Colonic mucosa (tissue), 4 donors: ENCODE data around the gene BTBD10. TPM values are rescaled to one million over a fixed set of nuclear protein-coding genes. Genes with fewer than 3 reads are reported as not detected.

ENCODE experiments used
- DNase-seq: peaks from one replicate; pipeline ENCODE4 v3.0.0-alpha.2; 2020
- H3K27ac ChIP-seq: fragments of 200-600 bp; one replicate; pipeline ENCODE4 v1.8.0; 2021
- H3K27me3 ChIP-seq: fragments of 200-600 bp; one replicate; pipeline ENCODE4 v1.8.0; 2021
- H3K36me3 ChIP-seq: fragments of 200-600 bp; one replicate; pipeline ENCODE4 v1.8.0; 2021
- H3K4me1 ChIP-seq: fragments of 200-600 bp; one replicate; pipeline ENCODE4 v1.8.0; 2021; ENCODE audit warnings: mild to moderate bottlenecking
- H3K4me3 ChIP-seq: fragments of 200-600 bp; one replicate; pipeline ENCODE4 v1.8.0; 2021
- H3K9ac ChIP-seq, 2 donors: one replicate each; pipeline ENCODE4 v1.7.0; 2013; ENCODE audit warnings: control low read depth in 2 of 2, low read depth in 2 of 2, low read length in 2 of 2
- H3K9me3 ChIP-seq: fragments of 200-600 bp; one replicate; pipeline ENCODE4 v1.8.0; 2021
- intact Hi-C: fragments of 100-400 bp; cut with DNase I; formaldehyde crosslinking; loops from one replicate; pipeline ENCODE4 v1.14.1; 2022
- total RNA-seq, 2 donors: library from RNA; stranded (reverse); fragmentation: NEBNext Ultra II Directional in 1 of 2; extraction: Animal tissue kit (Norgen Biotek cat#: 25700) in 1 of 2; gene quantifications; one replicate each; pipeline ENCODE4 v1.2.1, GENCODE V29; 2021
- TF ChIP-seq, protein P1 (sequence below): fragments of 200-600 bp; IDR thresholded peaks from one replicate; pipeline ENCODE4 v1.8.0; 2022; ENCODE audit warnings: antibody characterized with exemption, mild to moderate bottlenecking
- donor health status: healthy.
- donor health status: DM: no; HTN: no; CAD: no.
- donor health status: DM: no; HTN: no; CAD: no.

Gene BTBD10
- total RNA-seq, 2 donors from 2014 or later, result 31.8 to 34.5 TPM

DNA sequence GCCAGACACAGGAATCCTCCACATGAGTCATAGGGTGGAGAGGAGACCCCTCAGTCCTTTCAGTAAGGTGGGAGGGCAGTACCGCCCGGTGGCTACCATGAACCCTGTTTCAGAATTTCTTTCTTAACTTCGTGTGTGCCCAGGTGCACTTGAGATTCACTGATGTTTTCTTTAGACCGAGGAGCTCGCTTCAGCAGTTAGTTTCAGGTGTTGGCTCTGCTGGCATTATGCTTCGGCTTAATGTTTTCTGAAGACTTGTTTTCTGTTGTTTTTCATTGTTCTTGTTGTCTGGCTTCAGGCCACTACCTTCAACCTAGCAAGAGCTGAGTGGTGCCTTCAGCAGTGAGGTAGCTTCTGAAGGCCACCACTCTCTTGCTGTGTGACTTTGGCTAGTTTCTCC, 114.0 kb downstream of the BTBD10 start:
- Histone ChIP-seq H3K36me3 (no peaks in the 10 kb centered on the region), H3K9me3 (no peaks in the 10 kb centered on the region), H3K4me3 (no peak overlapping the region), H3K4me1 (no peaks in the 10 kb centered on the region), H3K27me3 (no peaks in the 10 kb centered on the region), H3K9ac (no peak overlapping the region), H3K27ac (no peak overlapping the region)
- intact Hi-C loops, result loop anchor here (10.0 kb wide), 1 partner anchor 384 kb away; no protein-coding TSS in a partner anchor
- TF ChIP-seq, protein P1, sequence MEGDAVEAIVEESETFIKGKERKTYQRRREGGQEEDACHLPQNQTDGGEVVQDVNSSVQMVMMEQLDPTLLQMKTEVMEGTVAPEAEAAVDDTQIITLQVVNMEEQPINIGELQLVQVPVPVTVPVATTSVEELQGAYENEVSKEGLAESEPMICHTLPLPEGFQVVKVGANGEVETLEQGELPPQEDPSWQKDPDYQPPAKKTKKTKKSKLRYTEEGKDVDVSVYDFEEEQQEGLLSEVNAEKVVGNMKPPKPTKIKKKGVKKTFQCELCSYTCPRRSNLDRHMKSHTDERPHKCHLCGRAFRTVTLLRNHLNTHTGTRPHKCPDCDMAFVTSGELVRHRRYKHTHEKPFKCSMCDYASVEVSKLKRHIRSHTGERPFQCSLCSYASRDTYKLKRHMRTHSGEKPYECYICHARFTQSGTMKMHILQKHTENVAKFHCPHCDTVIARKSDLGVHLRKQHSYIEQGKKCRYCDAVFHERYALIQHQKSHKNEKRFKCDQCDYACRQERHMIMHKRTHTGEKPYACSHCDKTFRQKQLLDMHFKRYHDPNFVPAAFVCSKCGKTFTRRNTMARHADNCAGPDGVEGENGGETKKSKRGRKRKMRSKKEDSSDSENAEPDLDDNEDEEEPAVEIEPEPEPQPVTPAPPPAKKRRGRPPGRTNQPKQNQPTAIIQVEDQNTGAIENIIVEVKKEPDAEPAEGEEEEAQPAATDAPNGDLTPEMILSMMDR, result no peak
- DNase-seq, result no peak

DNA sequence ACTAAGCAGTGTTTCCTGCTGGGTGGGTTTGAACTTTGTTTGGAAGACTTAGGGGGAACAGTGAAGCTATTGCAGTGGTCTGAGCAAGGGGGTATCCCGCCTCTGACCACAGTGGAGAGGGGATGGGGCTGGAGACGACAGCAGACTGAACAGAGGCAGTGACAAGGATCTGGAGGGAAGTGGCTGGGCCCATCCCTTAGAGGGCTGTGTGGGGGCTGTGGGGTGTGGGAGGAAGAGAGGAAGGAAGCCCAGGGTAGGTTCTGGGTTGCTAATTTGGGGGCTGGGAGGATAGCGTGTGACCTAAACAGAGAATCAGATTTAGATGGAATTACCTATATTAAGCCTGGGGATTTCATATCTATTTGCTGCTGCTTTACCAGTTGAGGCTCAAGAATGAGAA, 114.7 kb downstream of the BTBD10 start:
- DNase-seq, result no peak
- Histone ChIP-seq H3K9me3 (no peaks in the 10 kb centered on the region), H3K27me3 (no peaks in the 10 kb centered on the region), H3K9ac (no peak overlapping the region), H3K36me3 (no peaks in the 10 kb centered on the region), H3K4me3 (no peak overlapping the region), H3K4me1 (no peaks in the 10 kb centered on the region), H3K27ac (no peak overlapping the region)
- intact Hi-C loops, result loop anchor here (10.0 kb wide), 1 partner anchor 384 kb away; no protein-coding TSS in a partner anchor
- TF ChIP-seq, protein P1, result no peak

DNA sequence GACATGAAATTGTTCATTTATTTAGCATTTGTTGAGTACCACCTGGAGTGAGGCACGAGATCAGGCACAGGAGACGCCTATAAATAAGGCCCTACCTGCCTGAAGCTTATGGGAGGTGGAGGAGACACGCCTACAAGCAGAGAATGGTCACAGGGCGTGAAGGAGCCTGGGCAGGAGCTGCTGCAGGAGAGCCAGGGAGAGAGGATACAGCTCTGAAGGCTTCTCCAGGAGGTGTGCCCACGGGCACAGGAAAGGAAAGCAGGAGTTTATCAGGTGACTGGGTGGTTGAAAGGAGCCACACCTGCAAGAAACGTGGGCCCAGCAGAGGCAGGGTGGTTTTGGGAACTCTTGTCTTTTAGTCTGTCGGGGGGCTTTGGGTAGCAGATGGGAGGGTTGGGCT, 115.1 kb downstream of the BTBD10 start:
- Histone ChIP-seq H3K27me3 (no peaks in the 10 kb centered on the region), H3K9me3 (no peaks in the 10 kb centered on the region), H3K4me1 (no peaks in the 10 kb centered on the region), H3K27ac (no peak overlapping the region), H3K36me3 (no peaks in the 10 kb centered on the region), H3K4me3 (no peak overlapping the region), H3K9ac (no peak overlapping the region)
- intact Hi-C loops, result loop anchor here (10.0 kb wide), 1 partner anchor 383 kb away; no protein-coding TSS in a partner anchor
- DNase-seq, result no peak
- TF ChIP-seq, protein P1, result no peak

DNA sequence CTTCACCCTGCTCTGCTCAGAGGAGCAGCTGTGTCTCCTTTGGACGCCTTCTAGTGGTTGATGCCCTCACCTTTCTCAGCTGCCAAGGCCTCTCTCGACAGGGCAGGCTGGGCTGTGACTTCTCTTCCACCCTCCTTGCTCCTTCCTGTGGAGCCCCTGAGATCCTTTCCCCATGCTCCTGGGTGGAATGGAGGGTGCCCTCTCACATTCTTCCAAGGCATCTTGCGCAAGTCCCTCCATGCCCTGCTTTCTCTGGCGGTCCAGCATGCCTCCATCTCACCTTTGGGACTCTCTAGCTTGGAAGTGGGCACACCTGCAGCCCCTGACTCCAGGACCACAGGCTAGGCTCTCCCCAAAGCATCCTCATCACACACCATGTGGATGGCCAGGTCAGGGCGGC, 116.6 kb downstream of the BTBD10 start:
- no peak overlapping the region for H3K4me3 ChIP-seq
- no peaks in the 10 kb centered on the region for H3K9me3 ChIP-seq
- no peak overlapping the region for H3K27ac ChIP-seq
- DNase-seq, result no peak
- TF ChIP-seq, protein P1, result no peak
- H3K4me1 ChIP-seq, result no peaks in the 10 kb centered on the region
- no peaks in the 10 kb centered on the region for H3K27me3 ChIP-seq
- no peaks in the 10 kb centered on the region for H3K36me3 ChIP-seq
- intact Hi-C loops, result loop anchor here (10.0 kb wide), 1 partner anchor 382 kb away; no protein-coding TSS in a partner anchor
- no peak overlapping the region for H3K9ac ChIP-seq

- Histone ChIP-seq H3K36me3 (no peaks in the 10 kb centered on the region), H3K9ac (no peak overlapping the region), H3K27ac (no peak overlapping the region), H3K27me3 (no peaks in the 10 kb centered on the region), H3K4me1 (no peaks in the 10 kb centered on the region), H3K9me3 (no peaks in the 10 kb centered on the region), H3K4me3 (no peak overlapping the region)
- DNase-seq, result no peak
- intact Hi-C loops, result loop anchor here (10.0 kb wide), 1 partner anchor 380 kb away; no protein-coding TSS in a partner anchor
- TF ChIP-seq, protein P1, result no peak
These were observed 118.2 kb downstream of the BTBD10 start for GRCh38 chr11:13344818-13345217.
